ENCODE data around the gene GMCL2. TPM values are rescaled to one million over a fixed set of nuclear protein-coding genes. Genes with fewer than 3 reads are reported as not detected.

The GMCL2 gene
- polyA plus RNA-seq, 2 donors = not detected

GRCh38 chr5:178194026-178194425, 6.9 kb upstream of the GMCL2 start:
- Histone ChIP-seq H3K9me3 (ENCODE audit: control insufficient read depth in 2 of 2, insufficient read depth in 1 of 2, low read depth in 1 of 2, low read length in 1 of 2) (no peaks in the 10 kb centered on the region), H3K27ac (ENCODE audit: low read depth in 2 of 2, low read length in 1 of 2) (no peak overlapping the region), H3K4me1 (ENCODE audit: control insufficient read depth in 2 of 2, insufficient read depth in 2 of 2, low read length in 1 of 2) (peaks cover 0 to 8% of the 10 kb centered on the region in 2 donors), H3K27me3 (ENCODE audit: control insufficient read depth in 1 of 2, insufficient read depth in 2 of 2, low read length in 2 of 2) (no peaks in the 10 kb centered on the region), H3K4me3 (ENCODE audit: low read depth in 1 of 2, low read length in 2 of 2) (no peak overlapping the region), H3K36me3 (ENCODE audit: control insufficient read depth in 2 of 2, insufficient read depth in 2 of 2, low read length in 1 of 2) (no peaks in the 10 kb centered on the region)
- 22 to 29% methylated on average over 7 of the region's 7 CpGs for WGBS, 2 donors

- Histone ChIP-seq H3K36me3 (ENCODE audit: control insufficient read depth in 2 of 2, insufficient read depth in 2 of 2, low read length in 1 of 2) (no peaks in the 10 kb centered on the region), H3K27ac (ENCODE audit: low read depth in 2 of 2, low read length in 1 of 2) (no peak overlapping the region), H3K4me1 (ENCODE audit: control insufficient read depth in 2 of 2, insufficient read depth in 2 of 2, low read length in 1 of 2) (peaks cover 0 to 8% of the 10 kb centered on the region in 2 donors), H3K27me3 (ENCODE audit: control insufficient read depth in 1 of 2, insufficient read depth in 2 of 2, low read length in 2 of 2) (no peaks in the 10 kb centered on the region), H3K9me3 (ENCODE audit: control insufficient read depth in 2 of 2, insufficient read depth in 1 of 2, low read depth in 1 of 2, low read length in 1 of 2) (no peaks in the 10 kb centered on the region), H3K4me3 (ENCODE audit: low read depth in 1 of 2, low read length in 2 of 2) (no peak overlapping the region)
- WGBS, 2 donors = 59 to 61% methylated on average over 8 of the region's 8 CpGs
Measured at GRCh38 chr5:178193251-178193809, 6.2 kb upstream of the GMCL2 start.

- H3K36me3 ChIP-seq (ENCODE audit: control insufficient read depth in 2 of 2, insufficient read depth in 2 of 2, low read length in 1 of 2) = no peaks in the 10 kb centered on the region
- H3K27ac ChIP-seq (ENCODE audit: low read depth in 2 of 2, low read length in 1 of 2) = no peak overlapping the region
- WGBS, 2 donors = 86 to 93% methylated on average over 7 of the region's 7 CpGs
- H3K9me3 ChIP-seq (ENCODE audit: control insufficient read depth in 2 of 2, insufficient read depth in 1 of 2, low read depth in 1 of 2, low read length in 1 of 2) = no peaks in the 10 kb centered on the region
- H3K4me1 ChIP-seq (ENCODE audit: control insufficient read depth in 2 of 2, insufficient read depth in 2 of 2, low read length in 1 of 2) = peaks cover 0 to 8% of the 10 kb centered on the region in 2 donors
- H3K27me3 ChIP-seq (ENCODE audit: control insufficient read depth in 1 of 2, insufficient read depth in 2 of 2, low read length in 2 of 2) = no peaks in the 10 kb centered on the region
- no peak overlapping the region for H3K4me3 ChIP-seq (ENCODE audit: low read depth in 1 of 2, low read length in 2 of 2)
Measured at GRCh38 chr5:178192787-178193186, 5.6 kb upstream of the GMCL2 start.

GRCh38 chr5:178192244-178192643, 5.1 kb upstream of the GMCL2 start:
- Histone ChIP-seq H3K27me3 (ENCODE audit: control insufficient read depth in 1 of 2, insufficient read depth in 2 of 2, low read length in 2 of 2) (no peaks in the 10 kb centered on the region), H3K4me1 (ENCODE audit: control insufficient read depth in 2 of 2, insufficient read depth in 2 of 2, low read length in 1 of 2) (peaks cover 0 to 8% of the 10 kb centered on the region in 2 donors), H3K9me3 (ENCODE audit: control insufficient read depth in 2 of 2, insufficient read depth in 1 of 2, low read depth in 1 of 2, low read length in 1 of 2) (no peaks in the 10 kb centered on the region), H3K36me3 (ENCODE audit: control insufficient read depth in 2 of 2, insufficient read depth in 2 of 2, low read length in 1 of 2) (no peaks in the 10 kb centered on the region), H3K4me3 (ENCODE audit: low read depth in 1 of 2, low read length in 2 of 2) (no peak overlapping the region), H3K27ac (ENCODE audit: low read depth in 2 of 2, low read length in 1 of 2) (no peak overlapping the region)
- 43 to 45% methylated on average over 2 of the region's 2 CpGs for WGBS, 2 donors

GRCh38 chr5:178191661-178192060, 4.5 kb upstream of the GMCL2 start:
- Histone ChIP-seq H3K9me3 (ENCODE audit: control insufficient read depth in 2 of 2, insufficient read depth in 1 of 2, low read depth in 1 of 2, low read length in 1 of 2) (no peaks in the 10 kb centered on the region), H3K4me3 (ENCODE audit: low read depth in 1 of 2, low read length in 2 of 2) (no peak overlapping the region), H3K27ac (ENCODE audit: low read depth in 2 of 2, low read length in 1 of 2) (no peak overlapping the region), H3K4me1 (ENCODE audit: control insufficient read depth in 2 of 2, insufficient read depth in 2 of 2, low read length in 1 of 2) (peaks cover 0 to 8% of the 10 kb centered on the region in 2 donors), H3K27me3 (ENCODE audit: control insufficient read depth in 1 of 2, insufficient read depth in 2 of 2, low read length in 2 of 2) (no peaks in the 10 kb centered on the region), H3K36me3 (ENCODE audit: control insufficient read depth in 2 of 2, insufficient read depth in 2 of 2, low read length in 1 of 2) (no peaks in the 10 kb centered on the region)
- 73 to 81% methylated on average over 4 of the region's 4 CpGs for whole genome bisulfite sequencing, 2 donors

GRCh38 chr5:178189433-178189832, 2.3 kb upstream of the GMCL2 start:
- Histone ChIP-seq H3K9me3 (ENCODE audit: control insufficient read depth in 2 of 2, insufficient read depth in 1 of 2, low read depth in 1 of 2, low read length in 1 of 2) (no peaks in the 10 kb centered on the region), H3K36me3 (ENCODE audit: control insufficient read depth in 2 of 2, insufficient read depth in 2 of 2, low read length in 1 of 2) (no peaks in the 10 kb centered on the region), H3K4me3 (ENCODE audit: low read depth in 1 of 2, low read length in 2 of 2) (no peak overlapping the region), H3K27me3 (ENCODE audit: control insufficient read depth in 1 of 2, insufficient read depth in 2 of 2, low read length in 2 of 2) (no peaks in the 10 kb centered on the region), H3K27ac (ENCODE audit: low read depth in 2 of 2, low read length in 1 of 2) (no peak overlapping the region), H3K4me1 (ENCODE audit: control insufficient read depth in 2 of 2, insufficient read depth in 2 of 2, low read length in 1 of 2) (peaks cover 0 to 8% of the 10 kb centered on the region in 2 donors)
- 24 to 36% methylated on average over 2 of the region's 2 CpGs for WGBS, 2 donors

GRCh38 chr5:178186427-178186826, 744 bp downstream of the GMCL2 start:
- no peaks in the 10 kb centered on the region for H3K9me3 ChIP-seq (ENCODE audit: control insufficient read depth in 2 of 2, insufficient read depth in 1 of 2, low read depth in 1 of 2, low read length in 1 of 2)
- H3K27me3 ChIP-seq (ENCODE audit: control insufficient read depth in 1 of 2, insufficient read depth in 2 of 2, low read length in 2 of 2) = no peaks in the 10 kb centered on the region
- 45 to 47% methylated on average over 6 of the region's 6 CpGs for WGBS, 2 donors
- H3K4me1 ChIP-seq (ENCODE audit: control insufficient read depth in 2 of 2, insufficient read depth in 2 of 2, low read length in 1 of 2) = no peaks in the 10 kb centered on the region
- H3K27ac ChIP-seq (ENCODE audit: low read depth in 2 of 2, low read length in 1 of 2) = no peak overlapping the region
- no peak overlapping the region for H3K4me3 ChIP-seq (ENCODE audit: low read depth in 1 of 2, low read length in 2 of 2)
- H3K36me3 ChIP-seq (ENCODE audit: control insufficient read depth in 2 of 2, insufficient read depth in 2 of 2, low read length in 1 of 2) = no peaks in the 10 kb centered on the region

GRCh38 chr5:178182158-178182876, 4.9 kb downstream of the GMCL2 start:
- 53 to 56% methylated on average over 4 of the region's 4 CpGs for WGBS, 2 donors
- Histone ChIP-seq H3K9me3 (ENCODE audit: control insufficient read depth in 2 of 2, insufficient read depth in 1 of 2, low read depth in 1 of 2, low read length in 1 of 2) (no peaks in the 10 kb centered on the region), H3K4me1 (ENCODE audit: control insufficient read depth in 2 of 2, insufficient read depth in 2 of 2, low read length in 1 of 2) (no peaks in the 10 kb centered on the region), H3K36me3 (ENCODE audit: control insufficient read depth in 2 of 2, insufficient read depth in 2 of 2, low read length in 1 of 2) (no peaks in the 10 kb centered on the region), H3K4me3 (ENCODE audit: low read depth in 1 of 2, low read length in 2 of 2) (no peak overlapping the region), H3K27ac (ENCODE audit: low read depth in 2 of 2, low read length in 1 of 2) (no peak overlapping the region), H3K27me3 (ENCODE audit: control insufficient read depth in 1 of 2, insufficient read depth in 2 of 2, low read length in 2 of 2) (no peaks in the 10 kb centered on the region)

GRCh38 chr5:178180141-178180863, 6.9 kb downstream of the GMCL2 start:
- Histone ChIP-seq H3K27me3 (ENCODE audit: control insufficient read depth in 1 of 2, insufficient read depth in 2 of 2, low read length in 2 of 2) (no peaks in the 10 kb centered on the region), H3K4me3 (ENCODE audit: low read depth in 1 of 2, low read length in 2 of 2) (no peak overlapping the region), H3K36me3 (ENCODE audit: control insufficient read depth in 2 of 2, insufficient read depth in 2 of 2, low read length in 1 of 2) (no peaks in the 10 kb centered on the region), H3K4me1 (ENCODE audit: control insufficient read depth in 2 of 2, insufficient read depth in 2 of 2, low read length in 1 of 2) (no peaks in the 10 kb centered on the region), H3K9me3 (ENCODE audit: control insufficient read depth in 2 of 2, insufficient read depth in 1 of 2, low read depth in 1 of 2, low read length in 1 of 2) (no peaks in the 10 kb centered on the region), H3K27ac (ENCODE audit: low read depth in 2 of 2, low read length in 1 of 2) (no peak overlapping the region)
- WGBS, 2 donors = 38 to 41% methylated on average over 9 of the region's 9 CpGs
